ENCODE data around the gene SYNE2.

SYNE2 gene

GRCh38 chr14:63922696-63923421 lies 70.1 kb downstream of the SYNE2 start:
- no peaks in the 10 kb centered on the region for H3K27me3 ChIP-seq (ENCODE audit: control insufficient read depth, insufficient read depth, low read length)
- no peak overlapping the region for H3K4me3 ChIP-seq (ENCODE audit: low read length)
- no peaks in the 10 kb centered on the region for H3K36me3 ChIP-seq (ENCODE audit: control insufficient read depth, insufficient read depth, low read length)
- H3K9me3 ChIP-seq (ENCODE audit: control insufficient read depth, low read length): no peaks in the 10 kb centered on the region
- H3K4me1 ChIP-seq (ENCODE audit: control insufficient read depth, insufficient read depth, low read length): peaks cover 19% of the 10 kb centered on the region
- peak overlapping the region; percentile 53 for H3K9ac ChIP-seq (ENCODE audit: low read length)

GRCh38 chr14:63923422-63923752 lies 70.6 kb downstream of the SYNE2 start:
- H3K9ac ChIP-seq (ENCODE audit: low read length): no peak overlapping the region
- H3K36me3 ChIP-seq (ENCODE audit: control insufficient read depth, insufficient read depth, low read length): no peaks in the 10 kb centered on the region
- no peaks in the 10 kb centered on the region for H3K9me3 ChIP-seq (ENCODE audit: control insufficient read depth, low read length)

GRCh38 chr14:63924375-63924774 lies 71.6 kb downstream of the SYNE2 start:
- Histone ChIP-seq H3K9me3 (ENCODE audit: control insufficient read depth, low read length) (no peaks in the 10 kb centered on the region), H3K4me3 (ENCODE audit: low read length) (no peak overlapping the region), H3K27me3 (ENCODE audit: control insufficient read depth, insufficient read depth, low read length) (no peaks in the 10 kb centered on the region), H3K4me1 (ENCODE audit: control insufficient read depth, insufficient read depth, low read length) (peaks cover 11% of the 10 kb centered on the region), H3K36me3 (ENCODE audit: control insufficient read depth, insufficient read depth, low read length) (no peaks in the 10 kb centered on the region), H3K9ac (ENCODE audit: low read length) (no peak overlapping the region)

More at GRCh38 chr14:63923422-63923752, 70.6 kb downstream of the SYNE2 start:
- H3K4me3 ChIP-seq (ENCODE audit: low read length): no peak overlapping the region
- peaks cover 13% of the 10 kb centered on the region for H3K4me1 ChIP-seq (ENCODE audit: control insufficient read depth, insufficient read depth, low read length)
- H3K27me3 ChIP-seq (ENCODE audit: control insufficient read depth, insufficient read depth, low read length): no peaks in the 10 kb centered on the region

- H3K4me3 ChIP-seq (ENCODE audit: low read length): no peak overlapping the region
These were observed 73.8 kb downstream of the SYNE2 start for GRCh38 chr14:63926641-63927040.

GRCh38 chr14:63928744-63929174 lies 76.0 kb downstream of the SYNE2 start:
- Histone ChIP-seq H3K27me3 (ENCODE audit: control insufficient read depth, insufficient read depth, low read length) (no peaks in the 10 kb centered on the region), H3K4me1 (ENCODE audit: control insufficient read depth, insufficient read depth, low read length) (no peaks in the 10 kb centered on the region), H3K9me3 (ENCODE audit: control insufficient read depth, low read length) (no peaks in the 10 kb centered on the region), H3K36me3 (ENCODE audit: control insufficient read depth, insufficient read depth, low read length) (no peaks in the 10 kb centered on the region), H3K9ac (ENCODE audit: low read length) (no peak overlapping the region), H3K4me3 (ENCODE audit: low read length) (no peak overlapping the region)

More at GRCh38 chr14:63926641-63927040, 73.8 kb downstream of the SYNE2 start:
- H3K9me3 ChIP-seq (ENCODE audit: control insufficient read depth, low read length): no peaks in the 10 kb centered on the region
- no peak overlapping the region for H3K9ac ChIP-seq (ENCODE audit: low read length)
- no peaks in the 10 kb centered on the region for H3K27me3 ChIP-seq (ENCODE audit: control insufficient read depth, insufficient read depth, low read length)
- no peaks in the 10 kb centered on the region for H3K36me3 ChIP-seq (ENCODE audit: control insufficient read depth, insufficient read depth, low read length)
- peaks cover 11% of the 10 kb centered on the region for H3K4me1 ChIP-seq (ENCODE audit: control insufficient read depth, insufficient read depth, low read length)

GRCh38 chr14:63933110-63933509 lies 80.3 kb downstream of the SYNE2 start:
- Histone ChIP-seq H3K4me1 (ENCODE audit: control insufficient read depth, insufficient read depth, low read length) (no peaks in the 10 kb centered on the region), H3K36me3 (ENCODE audit: control insufficient read depth, insufficient read depth, low read length) (no peaks in the 10 kb centered on the region), H3K27me3 (ENCODE audit: control insufficient read depth, insufficient read depth, low read length) (no peaks in the 10 kb centered on the region), H3K4me3 (ENCODE audit: low read length) (no peak overlapping the region), H3K9me3 (ENCODE audit: control insufficient read depth, low read length) (no peaks in the 10 kb centered on the region), H3K9ac (ENCODE audit: low read length) (peak overlapping the region; percentile 7)

- H3K4me3 ChIP-seq (ENCODE audit: low read length): no peak overlapping the region
- H3K9me3 ChIP-seq (ENCODE audit: control insufficient read depth, low read length): no peaks in the 10 kb centered on the region
- peak overlapping the region; percentile 7 for H3K9ac ChIP-seq (ENCODE audit: low read length)
- no peaks in the 10 kb centered on the region for H3K36me3 ChIP-seq (ENCODE audit: control insufficient read depth, insufficient read depth, low read length)
- no peaks in the 10 kb centered on the region for H3K4me1 ChIP-seq (ENCODE audit: control insufficient read depth, insufficient read depth, low read length)
- no peaks in the 10 kb centered on the region for H3K27me3 ChIP-seq (ENCODE audit: control insufficient read depth, insufficient read depth, low read length)
These were observed 80.9 kb downstream of the SYNE2 start for GRCh38 chr14:63933711-63934110.

- Histone ChIP-seq H3K4me3 (ENCODE audit: low read length) (no peak overlapping the region), H3K9ac (ENCODE audit: low read length) (no peak overlapping the region), H3K36me3 (ENCODE audit: control insufficient read depth, insufficient read depth, low read length) (no peaks in the 10 kb centered on the region), H3K27me3 (ENCODE audit: control insufficient read depth, insufficient read depth, low read length) (no peaks in the 10 kb centered on the region), H3K4me1 (ENCODE audit: control insufficient read depth, insufficient read depth, low read length) (no peaks in the 10 kb centered on the region), H3K9me3 (ENCODE audit: control insufficient read depth, low read length) (no peaks in the 10 kb centered on the region)
These were observed 85.6 kb downstream of the SYNE2 start for GRCh38 chr14:63938198-63939005.

GRCh38 chr14:63939006-63939270 lies 86.1 kb downstream of the SYNE2 start:
- Histone ChIP-seq H3K36me3 (ENCODE audit: control insufficient read depth, insufficient read depth, low read length) (no peaks in the 10 kb centered on the region), H3K4me1 (ENCODE audit: control insufficient read depth, insufficient read depth, low read length) (no peaks in the 10 kb centered on the region), H3K9me3 (ENCODE audit: control insufficient read depth, low read length) (no peaks in the 10 kb centered on the region), H3K4me3 (ENCODE audit: low read length) (no peak overlapping the region), H3K27me3 (ENCODE audit: control insufficient read depth, insufficient read depth, low read length) (no peaks in the 10 kb centered on the region), H3K9ac (ENCODE audit: low read length) (no peak overlapping the region)

GRCh38 chr14:63940387-63940786 lies 87.6 kb downstream of the SYNE2 start:
- Histone ChIP-seq H3K4me3 (ENCODE audit: low read length) (no peak overlapping the region), H3K27me3 (ENCODE audit: control insufficient read depth, insufficient read depth, low read length) (no peaks in the 10 kb centered on the region), H3K9me3 (ENCODE audit: control insufficient read depth, low read length) (no peaks in the 10 kb centered on the region), H3K36me3 (ENCODE audit: control insufficient read depth, insufficient read depth, low read length) (no peaks in the 10 kb centered on the region), H3K9ac (ENCODE audit: low read length) (no peak overlapping the region), H3K4me1 (ENCODE audit: control insufficient read depth, insufficient read depth, low read length) (no peaks in the 10 kb centered on the region)

GRCh38 chr14:63941023-63941422 lies 88.2 kb downstream of the SYNE2 start:
- H3K9me3 ChIP-seq (ENCODE audit: control insufficient read depth, low read length): no peaks in the 10 kb centered on the region
- no peak overlapping the region for H3K9ac ChIP-seq (ENCODE audit: low read length)
- H3K4me1 ChIP-seq (ENCODE audit: control insufficient read depth, insufficient read depth, low read length): no peaks in the 10 kb centered on the region
- H3K27me3 ChIP-seq (ENCODE audit: control insufficient read depth, insufficient read depth, low read length): no peaks in the 10 kb centered on the region
- no peak overlapping the region for H3K4me3 ChIP-seq (ENCODE audit: low read length)
- H3K36me3 ChIP-seq (ENCODE audit: control insufficient read depth, insufficient read depth, low read length): no peaks in the 10 kb centered on the region

- Histone ChIP-seq H3K36me3 (ENCODE audit: control insufficient read depth, insufficient read depth, low read length) (no peaks in the 10 kb centered on the region), H3K4me1 (ENCODE audit: control insufficient read depth, insufficient read depth, low read length) (no peaks in the 10 kb centered on the region), H3K9me3 (ENCODE audit: control insufficient read depth, low read length) (no peaks in the 10 kb centered on the region), H3K9ac (ENCODE audit: low read length) (no peak overlapping the region), H3K4me3 (ENCODE audit: low read length) (no peak overlapping the region), H3K27me3 (ENCODE audit: control insufficient read depth, insufficient read depth, low read length) (no peaks in the 10 kb centered on the region)
These were observed 96.9 kb downstream of the SYNE2 start for GRCh38 chr14:63949696-63950095.
